ENCODE results near the gene PPM1E. TPM values are rescaled to one million over a fixed set of nuclear protein-coding genes. Genes with fewer than 3 reads are reported as not detected.

PPM1E gene
- polyA plus RNA-seq, 2 of the 4 experiments (the other 2 are of a cell fraction), result 0.05 to 0.25 TPM

DNA sequence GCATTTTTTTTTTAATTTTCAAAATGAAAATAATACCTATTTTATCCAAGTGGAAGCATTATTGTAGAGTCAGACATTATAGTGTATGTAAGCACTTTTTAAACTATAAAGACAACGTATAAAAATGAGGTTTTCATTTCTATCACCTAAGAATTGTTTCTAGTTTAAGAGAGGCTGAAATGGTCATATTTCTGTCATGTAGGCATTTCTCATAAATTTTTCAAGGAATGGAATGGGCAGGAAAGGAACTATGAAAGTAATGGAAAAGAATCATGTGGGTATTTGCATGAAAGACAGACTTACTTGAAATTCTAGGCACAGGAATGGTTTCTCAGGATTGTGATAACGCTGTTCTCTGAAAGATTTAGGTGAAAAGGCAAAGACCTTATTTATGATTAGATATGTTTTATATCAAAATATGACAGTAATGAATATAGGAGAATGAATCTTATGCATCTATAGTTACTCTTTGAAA, 67.4 kb downstream of the PPM1E start:
- DNase-seq (ENCODE audit: low read depth in 1 of 2, low spot score in 1 of 2), result no peak
- WGBS (ENCODE audit: missing lambda C conversion rate), result 62% methylated on average over 2 of the region's 2 CpGs
- ChIA-PET CTCF (interaction anchor here (0.6 kb wide), 1 partner anchor 138 kb away, joined by 3 read pairs; no protein-coding TSS in a partner anchor), POLR2A (no interaction called here)
- H3K4me1 ChIP-seq, result no peaks in the 10 kb centered on the region
- no peak for ATAC-seq
- H3K27ac ChIP-seq, result no peak overlapping the region
- TF ChIP-seq RNF2 (IDR thresholded peaks at IDR 0.05; ENCODE audit: borderline replicate concordance, low read depth) (no peak), MAFK (IDR thresholded peaks at IDR 0.05; ENCODE audit: partially characterized antibody) (peak; percentile 54)
- TF ChIP-seq, protein P1, sequence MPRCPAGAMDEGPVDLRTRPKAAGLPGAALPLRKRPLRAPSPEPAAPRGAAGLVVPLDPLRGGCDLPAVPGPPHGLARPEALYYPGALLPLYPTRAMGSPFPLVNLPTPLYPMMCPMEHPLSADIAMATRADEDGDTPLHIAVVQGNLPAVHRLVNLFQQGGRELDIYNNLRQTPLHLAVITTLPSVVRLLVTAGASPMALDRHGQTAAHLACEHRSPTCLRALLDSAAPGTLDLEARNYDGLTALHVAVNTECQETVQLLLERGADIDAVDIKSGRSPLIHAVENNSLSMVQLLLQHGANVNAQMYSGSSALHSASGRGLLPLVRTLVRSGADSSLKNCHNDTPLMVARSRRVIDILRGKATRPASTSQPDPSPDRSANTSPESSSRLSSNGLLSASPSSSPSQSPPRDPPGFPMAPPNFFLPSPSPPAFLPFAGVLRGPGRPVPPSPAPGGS (IDR thresholded peaks at IDR 0.05), result no peak
- no peaks in the 10 kb centered on the region for H3K9me3 ChIP-seq
- H3K4me3 ChIP-seq, result no peak overlapping the region
- no peak overlapping the region for H3K4me2 ChIP-seq
- FAIRE-seq, result peak; percentile 68

DNA sequence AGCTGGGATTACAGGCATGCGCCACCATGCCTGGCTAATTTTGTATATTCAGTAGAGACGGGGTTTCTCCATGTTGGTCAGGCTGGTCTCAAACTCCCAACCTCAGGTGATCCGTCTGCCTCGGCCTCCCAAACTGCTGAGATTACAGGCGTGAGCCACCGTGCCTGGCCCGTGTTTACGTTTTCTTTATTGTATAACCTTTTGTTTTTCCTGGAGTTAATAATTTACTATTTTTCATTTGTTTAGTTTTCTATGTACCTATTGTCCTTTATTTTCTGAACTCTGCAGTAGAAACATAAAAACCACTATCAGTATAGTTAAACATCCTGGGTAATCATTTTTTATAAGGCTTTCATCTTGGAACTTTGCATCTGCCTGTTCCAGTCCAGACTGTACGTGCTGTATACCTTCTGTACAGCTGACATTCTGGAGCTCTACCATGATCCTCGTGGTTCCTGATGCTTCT, 73.6 kb downstream of the PPM1E start:
- ATAC-seq (no peak), DNase-seq (ENCODE audit: low read depth in 1 of 2, low spot score in 1 of 2) (peak in 1 of 2 experiments; percentile 4), FAIRE-seq (peak; percentile 51)
- CTCF ChIA-PET, result interaction anchor here (0.6 kb wide), 1 partner anchor 11 kb away, joined by 3 read pairs; no protein-coding TSS in a partner anchor
- Histone ChIP-seq H3K9me3 (peaks cover 12% of the 10 kb centered on the region), H3K4me1 (no peaks in the 10 kb centered on the region), H3K4me3 (no peak overlapping the region), H3K27ac (no peak overlapping the region), H3K4me2 (0 out of 3 replicates have a peak overlapping the region, but pooled peaks have one; percentile 7)
- POLR2A ChIA-PET, result no interaction called here
- TF ChIP-seq CEBPB (IDR thresholded peaks at IDR 0.05), result no peak
- no peak for TF ChIP-seq NFE2L2 (conservative IDR thresholded peaks at IDR 0.05; ENCODE audit: low read length)
- no peak for TF ChIP-seq KDM1A (IDR thresholded peaks at IDR 0.05; ENCODE audit: low read depth)
- WGBS (ENCODE audit: missing lambda C conversion rate), result 23% methylated on average over 10 of the region's 10 CpGs

DNA sequence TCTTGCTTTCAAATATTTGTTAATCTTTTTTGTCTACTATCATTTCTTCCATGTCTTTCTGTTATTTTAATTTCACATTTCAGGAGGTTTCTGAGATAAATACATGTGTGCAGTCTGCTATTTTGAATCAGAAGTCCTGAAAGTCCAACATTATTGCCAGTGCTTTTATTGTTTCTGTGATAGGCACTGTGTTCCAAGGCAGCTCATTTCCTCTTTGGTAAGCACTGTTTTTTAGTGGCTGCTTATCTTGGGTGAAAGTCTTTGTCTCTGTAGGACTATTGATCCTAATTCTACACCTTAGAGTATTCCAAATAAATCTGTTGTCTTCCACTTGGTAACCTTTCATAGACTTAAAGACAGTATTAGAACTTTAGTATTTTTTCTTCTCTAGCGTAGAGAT, 76.1 kb downstream of the PPM1E start:
- TF ChIP-seq JUN (IDR thresholded peaks at IDR 0.05), result no peak
- TF ChIP-seq POLR2A (IDR thresholded peaks at IDR 0.05; ENCODE audit: low read length), result no peak
- TF ChIP-seq ZFP36 (IDR thresholded peaks at IDR 0.05; ENCODE audit: borderline replicate concordance, partially characterized antibody), result no peak
- TF ChIP-seq, protein P2, sequence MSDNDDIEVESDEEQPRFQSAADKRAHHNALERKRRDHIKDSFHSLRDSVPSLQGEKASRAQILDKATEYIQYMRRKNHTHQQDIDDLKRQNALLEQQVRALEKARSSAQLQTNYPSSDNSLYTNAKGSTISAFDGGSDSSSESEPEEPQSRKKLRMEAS (IDR thresholded peaks at IDR 0.05), result no peak
- no peak for TF ChIP-seq GATA3 (IDR thresholded peaks at IDR 0.05; ENCODE audit: borderline replicate concordance)
- no peak for TF ChIP-seq RARB (CRISPR knock-in tag; IDR thresholded peaks at IDR 0.05)
- TF ChIP-seq RNF2 (IDR thresholded peaks at IDR 0.05; ENCODE audit: borderline replicate concordance, low read depth), result no peak
- TF ChIP-seq MAZ (IDR thresholded peaks at IDR 0.05; ENCODE audit: borderline replicate concordance, low read depth, low read length), result no peak
- no peak for TF ChIP-seq HEYL (CRISPR knock-in tag; IDR thresholded peaks at IDR 0.05)
- TF ChIP-seq MAFK (IDR thresholded peaks at IDR 0.05; ENCODE audit: partially characterized antibody), result no peak
- no peak for TF ChIP-seq EHMT2 (IDR thresholded peaks at IDR 0.05; ENCODE audit: low read depth)
- no peak for TF ChIP-seq CBX2 (IDR thresholded peaks at IDR 0.05; ENCODE audit: borderline replicate concordance, low read depth)
- TF ChIP-seq ZSCAN20 (CRISPR knock-in tag; IDR thresholded peaks at IDR 0.05), result no peak
- TF ChIP-seq HDAC2 (IDR thresholded peaks at IDR 0.05), result no peak
- no peak for TF ChIP-seq NR3C1 (IDR thresholded peaks at IDR 0.05)
- TF ChIP-seq ESRRA (IDR thresholded peaks at IDR 0.05; ENCODE audit: borderline replicate concordance, low read length), result no peak
- TF ChIP-seq RCOR1 (IDR thresholded peaks at IDR 0.05; ENCODE audit: low read depth, low read length), result no peak
- no peaks in the 10 kb centered on the region for H3K4me1 ChIP-seq
- no peak for ATAC-seq
- CTCF ChIA-PET, result no interaction called here
- no peak overlapping the region for H3K4me3 ChIP-seq
- WGBS (ENCODE audit: missing lambda C conversion rate), result 36% methylated on average over 1 of the region's 1 CpG
- POLR2A ChIA-PET, result no interaction called here
- FAIRE-seq, result no peak
- H3K4me2 ChIP-seq, result no peak overlapping the region
- DNase-seq (ENCODE audit: low read depth in 1 of 2, low spot score in 1 of 2), result no peak
- H3K9me3 ChIP-seq, result peaks cover 12% of the 10 kb centered on the region
- H3K27ac ChIP-seq, result no peak overlapping the region

DNA sequence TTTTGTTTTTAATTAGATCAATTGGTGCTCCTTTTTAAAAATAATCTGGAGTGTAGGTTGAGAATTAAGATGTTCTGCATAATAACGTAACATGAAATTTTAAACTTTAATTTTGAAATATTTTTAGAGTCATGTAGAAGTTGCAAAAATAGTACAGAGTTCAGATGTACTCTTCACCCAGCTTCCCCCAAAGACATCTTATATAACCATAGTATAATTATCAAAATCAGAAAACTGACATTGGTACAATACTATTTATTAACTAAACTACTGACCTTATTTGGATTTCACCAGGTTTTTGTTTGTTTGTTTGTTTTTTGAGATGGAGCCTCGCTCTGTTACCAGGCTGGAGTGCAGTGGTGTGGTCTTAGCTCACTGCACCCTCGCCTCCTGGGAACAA, 76.9 kb downstream of the PPM1E start:
- no peak overlapping the region for H3K4me2 ChIP-seq
- H3K27ac ChIP-seq, result no peak overlapping the region
- no peak overlapping the region for H3K4me3 ChIP-seq
- 11% methylated on average over 3 of the region's 3 CpGs for WGBS (ENCODE audit: missing lambda C conversion rate)
- ATAC-seq, result no peak
- H3K4me1 ChIP-seq, result no peaks in the 10 kb centered on the region
- no peak for FAIRE-seq
- DNase-seq (ENCODE audit: low read depth in 1 of 2, low spot score in 1 of 2), result no peak
- CTCF ChIA-PET, result interaction anchor here (0.6 kb wide), 1 partner anchor 1054 kb away, joined by 3 read pairs; no protein-coding TSS in a partner anchor
- POLR2A ChIA-PET, result no interaction called here
- peaks cover 12% of the 10 kb centered on the region for H3K9me3 ChIP-seq
- TF ChIP-seq MYC (IDR thresholded peaks at IDR 0.05; ENCODE audit: borderline replicate concordance, low read length), result no peak
- no peak for TF ChIP-seq KDM1A (IDR thresholded peaks at IDR 0.05; ENCODE audit: low read depth)
- TF ChIP-seq, protein P1 (IDR thresholded peaks at IDR 0.05), result no peak
- no peak for TF ChIP-seq RFX5 (IDR thresholded peaks at IDR 0.05)
- TF ChIP-seq FOSL2 (IDR thresholded peaks at IDR 0.05), result no peak
- no peak for TF ChIP-seq FOSL2 (CRISPR knock-in tag; IDR thresholded peaks at IDR 0.05)
- peak; percentile 51; the same call in 1 of the 2 replicates for TF ChIP-seq RNF2 (IDR thresholded peaks at IDR 0.05; ENCODE audit: borderline replicate concordance, low read depth)

Data from A549 (cell line).